ENCODE data around the gene PGLYRP3. TPM values are rescaled to one million over a fixed set of nuclear protein-coding genes. Genes with fewer than 3 reads are reported as not detected.

The PGLYRP3 gene
- total and polyA plus RNA-seq, 2 of the 8 experiments (the other 6 are each of a cell fraction or from before 2014, with no cell fraction given), result not detected

GRCh38 chr1:153250166-153250565, 62.6 kb downstream of the PGLYRP3 start:
- Histone ChIP-seq H3K4ac (replicated peaks; ENCODE audit: insufficient read length, low read depth, low read length) (no peak overlapping the region), H4K8ac (ENCODE audit: extremely low read depth, insufficient read depth, low read length) (no peak overlapping the region), H2BK12ac (ENCODE audit: low read depth, low read length) (no peak overlapping the region), H4K5ac (ENCODE audit: insufficient read length, low read depth, low read length) (no peak overlapping the region), H3K4me3 (ENCODE audit: extremely low read depth in 1 of 4, insufficient read depth in 2 of 4, low read depth in 3 of 4, low read length in 4 of 4) (no peak overlapping the region), H3K9ac (replicated peaks in 1 of 4; ENCODE audit: extremely low read depth in 1 of 4, low read depth in 3 of 4, low read length in 3 of 4) (no peak overlapping the region), H4K20me1 (replicated peaks in 1 of 2; ENCODE audit: control insufficient read depth in 1 of 2, insufficient read depth in 2 of 2, low read length in 2 of 2) (no peaks in the 10 kb centered on the region), H3K27me3 (replicated peaks in 1 of 4; ENCODE audit: control insufficient read depth in 3 of 4, extremely low read depth in 1 of 4, insufficient read depth in 3 of 4, low read length in 3 of 4) (no peaks in the 10 kb centered on the region), H3K23me2 (ENCODE audit: low read depth, low read length) (no peaks in the 10 kb centered on the region), H3K79me2 (ENCODE audit: control insufficient read depth in 1 of 2, insufficient read depth in 2 of 2, low read length in 2 of 2) (no peaks in the 10 kb centered on the region), H2AFZ (ENCODE audit: low read length) (no peak overlapping the region), H3K56ac (replicated peaks; ENCODE audit: insufficient read length, low read depth, low read length) (no peak overlapping the region), H2BK20ac (ENCODE audit: low read length) (no peak overlapping the region), H3K14ac (ENCODE audit: insufficient read length) (no peak overlapping the region), H3K79me1 (ENCODE audit: low read depth, low read length) (no peaks in the 10 kb centered on the region), H2BK120ac (replicated peaks; ENCODE audit: low read depth, low read length) (no peak overlapping the region), H3K4me1 (replicated peaks in 1 of 4; ENCODE audit: control insufficient read depth in 3 of 4, insufficient read depth in 4 of 4, low read length in 3 of 4) (no peaks in the 10 kb centered on the region), H2AK5ac (ENCODE audit: low read depth, low read length) (no peak overlapping the region), H2BK5ac (ENCODE audit: low read depth, low read length) (no peak overlapping the region), H3K18ac (ENCODE audit: extremely low read depth, low read length) (no peak overlapping the region), H3K4me2 (ENCODE audit: insufficient read depth in 1 of 2, low read depth in 2 of 2, low read length in 2 of 2) (no peak overlapping the region), H3K36me3 (ENCODE audit: control insufficient read depth in 2 of 4, insufficient read depth in 4 of 4, low read length in 3 of 4) (no peaks in the 10 kb centered on the region), H3K27ac (ENCODE audit: low read depth, low read length) (no peak overlapping the region), H2BK15ac (ENCODE audit: low read length) (no peak overlapping the region), H4K91ac (replicated peaks; ENCODE audit: insufficient read length, low read length) (no peak overlapping the region), H3K9me3 (ENCODE audit: insufficient read depth in 2 of 2, low read depth in 1 of 2, low read length in 1 of 2) (peaks cover 0 to 11% of the 10 kb centered on the region in 2 experiments; a peak in 2 of 4 replicates), H3K23ac (ENCODE audit: insufficient read length) (no peak overlapping the region)
- POLR2A ChIA-PET (ENCODE audit: partially characterized antibody), result no interaction called here
- CTCF ChIA-PET (ENCODE audit: partially characterized antibody), result interaction anchor here (1.3 kb wide), 1 partner anchor 11 kb away, joined by 3 read pairs; no protein-coding TSS in a partner anchor
- WGBS, 2 experiments (ENCODE audit: extremely low coverage in 1 of 2, insufficient coverage in 1 of 2, insufficient read length in 1 of 2, insufficient replicate concordance in 2 of 2, low coverage in 1 of 2, low lambda C conversion rate in 2 of 2, missing lambda C conversion rate in 1 of 2), result 88% methylated on average over 1 of the region's 1 CpG; no CpG with 5 or more reads in 1 of the 2 experiments
- TF ChIP-seq JUND (IDR thresholded peaks at IDR 0.05; ENCODE audit: low read length), result no peak
- FAIRE-seq, result no peak
- no peak for DNase-seq (ENCODE audit: low read depth in 1 of 2, low spot score in 2 of 2)

Measured in H1 (cell line).